Activated naive CD8-positive, alpha-beta T cell (primary cell): ENCODE data around the gene TBL3.

Experiments used
- H3K27ac Mint-ChIP-seq: one replicate; pipeline ENCODE4 v1.8.0; 2021; ENCODE audit warnings: mixed read lengths
- H3K27me3 Mint-ChIP-seq: one replicate; pipeline ENCODE4 v1.8.0; 2021; ENCODE audit warnings: mixed read lengths
- H3K36me3 Mint-ChIP-seq: one replicate; pipeline ENCODE4 v1.8.0; 2021; ENCODE audit warnings: mixed read lengths
- H3K4me1 Mint-ChIP-seq: one replicate; pipeline ENCODE4 v1.8.0; 2021; ENCODE audit warnings: low read depth, mixed read lengths
- H3K4me3 Mint-ChIP-seq: one replicate; pipeline ENCODE4 v1.8.0; 2021; ENCODE audit warnings: mild to moderate bottlenecking, mixed read lengths
- H3K9me3 Mint-ChIP-seq: one replicate; pipeline ENCODE4 v1.8.0; 2021; ENCODE audit warnings: low read depth, mixed read lengths

TBL3 gene

GRCh38 chr16:1991948-1992703, 20.3 kb downstream of the TBL3 start:
- Mint-ChIP-seq H3K9me3 (no peaks in the 10 kb centered on the region), H3K27ac (no peak overlapping the region), H3K4me1 (peaks cover 19% of the 10 kb centered on the region), H3K36me3 (no peaks in the 10 kb centered on the region), H3K4me3 (peak overlapping the region; percentile 27), H3K27me3 (peaks cover 5% of the 10 kb centered on the region)

GRCh38 chr16:1992704-1993317, 21.0 kb downstream of the TBL3 start:
- Mint-ChIP-seq H3K4me1 (peaks cover 19% of the 10 kb centered on the region), H3K36me3 (peaks cover 2% of the 10 kb centered on the region), H3K27ac (no peak overlapping the region), H3K27me3 (peaks cover 5% of the 10 kb centered on the region), H3K4me3 (no peak overlapping the region), H3K9me3 (no peaks in the 10 kb centered on the region)

GRCh38 chr16:1993731-1994131, 21.9 kb downstream of the TBL3 start:
- Mint-ChIP-seq H3K9me3 (no peaks in the 10 kb centered on the region), H3K4me3 (no peak overlapping the region), H3K27ac (peak overlapping the region; percentile 8), H3K36me3 (peaks cover 2% of the 10 kb centered on the region), H3K4me1 (peaks cover 18% of the 10 kb centered on the region), H3K27me3 (peaks cover 3% of the 10 kb centered on the region)

GRCh38 chr16:1997494-1998359, 25.9 kb downstream of the TBL3 start:
- H3K4me3 Mint-ChIP-seq = no peak overlapping the region
- no peaks in the 10 kb centered on the region for H3K9me3 Mint-ChIP-seq
- H3K27ac Mint-ChIP-seq = no peak overlapping the region
- H3K4me1 Mint-ChIP-seq = peaks cover 8% of the 10 kb centered on the region
- no peaks in the 10 kb centered on the region for H3K27me3 Mint-ChIP-seq
- peaks cover 4% of the 10 kb centered on the region for H3K36me3 Mint-ChIP-seq

GRCh38 chr16:1998360-1998835, 26.5 kb downstream of the TBL3 start:
- Mint-ChIP-seq H3K27me3 (no peaks in the 10 kb centered on the region), H3K9me3 (no peaks in the 10 kb centered on the region), H3K4me1 (peaks cover 8% of the 10 kb centered on the region)

GRCh38 chr16:1998852-1999801, 27.3 kb downstream of the TBL3 start:
- H3K4me1 Mint-ChIP-seq = peaks cover 4% of the 10 kb centered on the region
- H3K27me3 Mint-ChIP-seq = no peaks in the 10 kb centered on the region
- H3K9me3 Mint-ChIP-seq = no peaks in the 10 kb centered on the region
- peaks cover 4% of the 10 kb centered on the region for H3K36me3 Mint-ChIP-seq
- no peak overlapping the region for H3K27ac Mint-ChIP-seq
- no peak overlapping the region for H3K4me3 Mint-ChIP-seq

More at GRCh38 chr16:1998360-1998835, 26.5 kb downstream of the TBL3 start:
- Mint-ChIP-seq H3K36me3 (peaks cover 4% of the 10 kb centered on the region), H3K4me3 (no peak overlapping the region), H3K27ac (no peak overlapping the region)

- peaks cover 7% of the 10 kb centered on the region for H3K4me1 Mint-ChIP-seq
- no peaks in the 10 kb centered on the region for H3K27me3 Mint-ChIP-seq
- no peak overlapping the region for H3K27ac Mint-ChIP-seq
- no peaks in the 10 kb centered on the region for H3K9me3 Mint-ChIP-seq
- H3K36me3 Mint-ChIP-seq = peaks cover 4% of the 10 kb centered on the region
- no peak overlapping the region for H3K4me3 Mint-ChIP-seq
Measured at GRCh38 chr16:1999866-2000514, 28.1 kb downstream of the TBL3 start.

GRCh38 chr16:2001035-2001434, 29.2 kb downstream of the TBL3 start:
- H3K4me3 Mint-ChIP-seq = no peak overlapping the region
- H3K36me3 Mint-ChIP-seq = peaks cover 4% of the 10 kb centered on the region
- H3K4me1 Mint-ChIP-seq = peaks cover 13% of the 10 kb centered on the region
- no peaks in the 10 kb centered on the region for H3K9me3 Mint-ChIP-seq
- no peaks in the 10 kb centered on the region for H3K27me3 Mint-ChIP-seq
- H3K27ac Mint-ChIP-seq = no peak overlapping the region

- no peak overlapping the region for H3K27ac Mint-ChIP-seq
- H3K4me3 Mint-ChIP-seq = no peak overlapping the region
- no peaks in the 10 kb centered on the region for H3K9me3 Mint-ChIP-seq
- H3K27me3 Mint-ChIP-seq = no peaks in the 10 kb centered on the region
- peaks cover 4% of the 10 kb centered on the region for H3K36me3 Mint-ChIP-seq
- H3K4me1 Mint-ChIP-seq = peaks cover 16% of the 10 kb centered on the region
Measured at GRCh38 chr16:2001456-2002355, 29.9 kb downstream of the TBL3 start.

- H3K9me3 Mint-ChIP-seq = no peaks in the 10 kb centered on the region
- no peak overlapping the region for H3K27ac Mint-ChIP-seq
- peaks cover 22% of the 10 kb centered on the region for H3K4me1 Mint-ChIP-seq
- no peak overlapping the region for H3K4me3 Mint-ChIP-seq
- no peaks in the 10 kb centered on the region for H3K27me3 Mint-ChIP-seq
- H3K36me3 Mint-ChIP-seq = peaks cover 2% of the 10 kb centered on the region
Measured at GRCh38 chr16:2002406-2003230, 30.8 kb downstream of the TBL3 start.

GRCh38 chr16:2003231-2003826, 31.5 kb downstream of the TBL3 start:
- Mint-ChIP-seq H3K4me1 (peaks cover 28% of the 10 kb centered on the region), H3K27ac (no peak overlapping the region), H3K27me3 (no peaks in the 10 kb centered on the region), H3K9me3 (no peaks in the 10 kb centered on the region), H3K36me3 (peaks cover 3% of the 10 kb centered on the region), H3K4me3 (no peak overlapping the region)
